Right renal cortex interstitium (tissue), 3 donors: ENCODE measurements around the gene FHIT. TPM values are rescaled to one million over a fixed set of nuclear protein-coding genes. Genes with fewer than 3 reads are reported as not detected.

ENCODE experiments used
- DNase-seq, 3 donors: peaks; one replicate each; pipeline ENCODE4 v3.0.0-alpha.2; 2013; ENCODE audit warnings: low read depth in 3 of 3, low spot score in 2 of 3
- polyA plus RNA-seq, 3 donors: library from polyadenylated mRNA; unstranded; fragments of 120-200 nt; gene quantifications; one replicate each; pipeline ENCODE4 v1.2.1, GENCODE V29; 2013; ENCODE audit not compliant: insufficient read length in 3 of 3

FHIT gene
- polyA plus RNA-seq, 3 donors, result 24.9 to 26.4 (median 25.9) TPM

DNA sequence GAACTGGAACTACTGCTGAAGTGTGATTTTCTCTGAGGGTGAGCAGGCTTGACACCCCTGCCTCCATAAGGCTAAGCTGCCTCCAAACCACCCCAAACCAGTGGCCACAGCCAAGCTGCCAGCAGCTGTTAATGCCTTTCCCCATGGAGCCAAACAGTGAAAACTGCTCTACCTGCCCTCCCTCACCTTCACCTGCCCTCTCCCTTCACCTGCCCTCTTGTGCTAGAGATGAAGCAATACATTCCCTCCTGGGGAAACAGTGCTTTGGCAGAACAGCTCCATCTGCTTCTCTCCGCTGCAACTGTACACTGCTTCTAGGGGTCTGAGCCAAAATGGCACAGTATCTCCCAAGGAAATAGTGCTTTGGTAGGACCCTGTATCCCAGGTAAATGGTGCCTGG, 374.1 kb downstream of the FHIT start:
- no peak for DNase-seq

DNA sequence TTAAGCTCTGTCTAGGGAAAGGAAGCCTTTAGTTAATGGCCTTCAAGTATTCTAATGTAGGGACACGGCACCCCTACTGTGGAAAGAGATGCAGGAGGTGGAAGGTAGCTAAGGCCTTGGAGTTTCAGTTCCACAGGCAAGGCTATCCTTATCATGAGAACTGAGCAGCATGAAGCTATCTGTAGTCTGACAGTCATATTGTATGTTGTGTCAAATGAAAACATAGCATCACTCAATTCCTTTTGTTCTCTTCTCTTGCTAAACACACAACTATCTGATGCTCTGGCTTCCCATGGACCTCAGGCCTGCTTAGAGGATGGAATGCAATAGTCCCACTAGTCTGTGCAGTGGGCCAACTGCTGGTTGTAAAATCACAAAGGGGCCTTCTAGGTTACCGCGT, 380.9 kb downstream of the FHIT start:
- DNase-seq, result no peak

DNA sequence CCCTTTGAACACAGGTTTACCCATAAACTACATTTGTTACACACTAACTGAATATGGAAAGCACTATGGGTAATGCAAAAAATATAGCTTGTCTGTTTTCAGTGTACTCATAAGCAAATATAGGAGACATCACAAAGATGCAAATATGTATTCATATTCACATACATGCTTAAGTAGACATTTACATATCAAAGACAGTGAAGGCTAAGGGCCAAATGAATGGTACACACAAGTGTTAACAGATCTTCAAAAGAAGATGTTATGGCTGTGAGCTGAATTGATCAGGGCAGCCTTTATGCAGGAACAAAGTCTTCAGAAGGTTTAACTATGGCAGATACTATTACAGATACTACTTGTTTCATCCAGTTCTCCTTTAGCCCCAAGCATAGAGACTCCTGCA, 384.1 kb downstream of the FHIT start:
- DNase-seq, result no peak

DNA sequence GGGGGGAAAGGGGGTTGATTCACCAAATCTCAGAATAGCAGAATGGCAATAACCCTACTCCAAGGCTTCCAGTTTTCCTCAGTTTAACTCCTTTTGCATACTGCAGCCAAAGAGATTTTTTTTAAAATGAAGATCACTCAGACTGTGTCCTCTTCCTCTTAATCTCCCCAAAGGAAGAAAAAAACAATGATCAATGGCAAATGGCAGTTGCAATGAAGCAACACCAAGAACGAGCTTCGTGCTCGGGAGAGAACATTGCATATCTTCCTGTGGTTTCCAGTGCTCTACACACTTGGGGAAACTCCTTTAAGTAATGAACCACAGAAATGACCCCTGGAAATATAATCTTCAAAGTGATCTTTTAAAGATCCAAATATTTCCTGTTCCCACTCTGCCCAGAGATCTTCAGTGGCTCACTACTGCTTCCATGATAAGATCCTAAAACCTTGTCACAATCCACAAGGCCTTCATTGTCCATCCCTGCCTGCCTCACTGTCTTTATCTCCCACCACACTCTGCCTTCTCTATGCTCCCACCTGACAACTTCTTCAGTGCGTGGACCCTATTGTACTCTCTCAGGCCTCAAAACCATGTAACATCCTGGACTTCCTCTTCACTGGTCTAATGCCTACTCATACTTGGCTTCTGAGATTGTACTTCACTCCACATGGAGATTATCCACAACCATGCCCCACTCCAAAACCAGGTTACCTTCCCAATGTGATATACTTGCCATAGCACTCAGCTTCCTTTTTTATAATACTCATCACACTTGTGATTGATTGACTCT, 394.8 kb downstream of the FHIT start:
- no peak for DNase-seq

DNA sequence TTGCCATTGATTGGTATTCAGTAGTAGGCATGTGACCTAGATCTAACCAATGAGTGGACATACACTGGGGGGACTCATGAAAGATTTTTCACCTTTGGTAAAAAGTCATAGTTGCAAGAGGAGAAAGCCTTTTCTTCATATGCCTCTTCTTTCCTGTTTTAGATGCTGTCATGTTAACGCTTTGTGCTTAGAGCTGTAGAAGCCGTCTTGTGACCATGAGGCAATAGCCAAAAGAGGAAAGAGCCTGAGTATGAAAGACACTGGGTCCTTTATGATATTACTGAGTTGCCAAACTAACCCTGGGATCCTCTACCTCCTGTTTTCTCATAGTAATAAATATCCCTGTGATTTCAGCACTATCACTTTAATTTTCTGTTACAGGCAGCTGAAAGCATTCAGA, 396.0 kb downstream of the FHIT start:
- DNase-seq, result no peak

DNA sequence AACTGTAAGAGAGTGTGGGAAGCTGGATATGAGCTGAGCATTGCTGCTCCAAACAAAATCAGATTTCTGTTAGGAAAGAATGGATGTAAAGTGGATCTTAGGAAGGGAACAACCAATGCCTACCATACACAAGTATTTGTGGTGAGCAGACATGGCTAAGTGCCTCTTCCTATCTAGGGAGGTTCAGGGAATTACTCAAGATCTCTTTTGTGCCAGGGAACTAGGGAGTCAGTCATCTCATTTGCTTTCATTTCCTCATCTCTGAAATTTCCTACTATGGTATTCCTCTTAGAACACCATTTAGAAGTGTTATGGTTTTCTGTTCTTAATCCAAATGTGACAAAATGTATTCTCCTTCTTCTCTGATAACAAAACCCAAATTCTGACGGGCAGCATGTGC, 396.5 kb downstream of the FHIT start:
- no peak for DNase-seq

DNA sequence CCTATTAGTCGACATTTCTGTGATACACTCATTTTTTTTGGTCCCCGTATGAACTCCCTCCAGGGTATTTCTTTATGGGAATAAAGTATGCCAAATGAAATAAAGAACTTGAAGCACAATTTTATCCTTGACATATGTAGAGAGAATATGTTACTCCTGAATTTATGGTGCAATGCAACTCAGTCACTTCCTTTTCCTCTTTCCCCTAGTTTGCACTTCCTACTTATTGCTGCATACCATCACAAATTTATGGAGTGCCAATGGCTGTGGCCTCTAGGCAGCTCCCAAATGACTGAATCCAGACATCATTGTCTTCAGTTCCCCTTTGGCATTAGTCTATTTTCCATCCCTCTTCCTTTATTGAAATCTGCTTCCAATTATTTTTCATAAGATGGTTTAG, 403.5 kb downstream of the FHIT start:
- no peak for DNase-seq

DNA sequence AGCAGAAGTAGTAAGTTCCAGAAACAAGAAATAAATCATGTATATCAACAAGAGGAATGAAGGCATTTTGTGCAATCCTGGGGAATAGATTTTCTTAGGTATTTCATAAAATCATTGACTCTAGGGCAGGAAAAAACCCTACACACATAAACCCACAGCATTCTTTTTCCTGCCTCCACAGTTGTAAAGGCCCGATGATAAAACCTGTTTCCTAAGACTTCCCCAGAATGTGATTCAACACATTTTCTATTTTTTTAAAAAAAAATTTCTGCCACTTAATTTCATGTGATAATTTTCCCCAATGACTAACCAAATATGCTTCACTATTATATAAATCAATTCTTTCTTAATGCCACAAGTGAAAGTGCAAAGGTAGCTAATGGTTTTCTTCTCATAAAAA, 407.0 kb downstream of the FHIT start:
- no peak for DNase-seq

DNA sequence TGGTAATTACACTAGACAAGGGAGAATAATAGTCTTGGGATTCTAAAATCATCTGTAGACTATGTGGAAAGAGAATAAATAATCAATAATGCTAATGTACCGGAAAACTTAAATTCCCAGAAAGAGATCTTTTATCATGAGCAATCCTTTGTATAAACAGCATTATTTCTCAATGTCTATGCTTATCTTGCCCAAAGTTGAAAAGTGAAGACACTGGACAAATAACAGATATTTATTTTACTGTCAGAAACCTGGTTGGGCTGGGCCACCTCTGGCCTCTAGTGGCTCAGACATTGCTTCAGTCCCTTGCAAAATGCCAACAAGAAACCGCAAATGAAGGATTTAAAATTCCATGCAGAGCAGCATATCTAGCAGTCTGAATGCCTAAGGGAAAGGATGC, 409.9 kb downstream of the FHIT start:
- DNase-seq, result no peak

DNA sequence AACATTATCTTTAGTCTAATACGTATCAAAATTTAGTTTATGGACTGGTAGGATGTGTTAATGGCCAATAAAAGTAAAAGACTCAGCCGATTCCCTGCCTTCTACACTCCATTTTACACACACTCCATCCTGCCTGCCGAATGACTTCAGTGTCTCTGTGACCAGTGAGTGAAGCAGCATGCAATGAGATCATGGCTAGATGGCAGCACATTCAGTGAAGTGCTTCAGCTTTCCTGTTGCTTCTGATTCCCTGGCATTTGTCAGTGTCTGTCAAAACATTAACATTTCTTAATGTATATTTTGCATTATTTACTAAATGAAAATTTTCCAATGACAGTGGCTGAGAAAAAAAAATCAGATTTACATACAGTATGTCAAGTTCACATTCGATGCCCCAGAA, 412.0 kb downstream of the FHIT start:
- DNase-seq, result peak in 1 of 3 donors; percentile 1

DNA sequence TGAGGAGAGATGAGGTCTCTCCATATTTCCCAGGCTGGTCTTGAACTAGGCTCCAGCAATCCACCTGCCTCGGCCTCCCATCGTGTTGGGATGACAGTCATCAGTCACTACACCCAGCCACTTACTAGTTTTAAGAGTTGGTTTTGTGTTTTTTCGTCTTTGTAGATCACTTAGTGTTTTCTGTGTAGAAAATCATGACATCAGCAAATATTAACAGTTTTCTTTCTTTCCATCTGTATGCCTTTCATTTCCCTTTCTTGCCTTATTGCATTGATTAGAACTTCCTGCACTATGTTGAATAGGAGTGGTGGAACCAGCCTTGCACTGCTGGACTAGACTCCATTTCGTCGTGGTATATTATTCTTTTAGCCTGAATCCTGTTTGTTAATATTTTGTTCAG, 415.5 kb downstream of the FHIT start:
- no peak for DNase-seq

DNA sequence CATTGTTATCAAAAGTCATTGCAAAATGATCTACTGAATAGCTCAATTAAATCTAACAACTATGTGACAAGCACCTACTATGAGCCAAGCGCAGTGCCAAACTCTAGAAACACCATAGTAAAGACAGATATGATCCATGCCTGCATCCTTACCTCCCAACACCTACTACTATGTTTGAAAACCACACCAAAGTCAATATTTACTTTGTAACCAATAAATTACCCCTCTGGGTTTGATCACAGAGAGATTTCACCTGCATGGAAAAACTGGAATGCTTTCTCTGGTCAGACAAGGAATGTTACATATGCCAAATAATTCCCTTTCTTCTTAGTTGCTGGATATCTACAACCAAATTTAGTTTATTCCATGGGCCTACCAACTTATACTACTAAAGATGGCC, 422.2 kb downstream of the FHIT start:
- no peak for DNase-seq

DNA sequence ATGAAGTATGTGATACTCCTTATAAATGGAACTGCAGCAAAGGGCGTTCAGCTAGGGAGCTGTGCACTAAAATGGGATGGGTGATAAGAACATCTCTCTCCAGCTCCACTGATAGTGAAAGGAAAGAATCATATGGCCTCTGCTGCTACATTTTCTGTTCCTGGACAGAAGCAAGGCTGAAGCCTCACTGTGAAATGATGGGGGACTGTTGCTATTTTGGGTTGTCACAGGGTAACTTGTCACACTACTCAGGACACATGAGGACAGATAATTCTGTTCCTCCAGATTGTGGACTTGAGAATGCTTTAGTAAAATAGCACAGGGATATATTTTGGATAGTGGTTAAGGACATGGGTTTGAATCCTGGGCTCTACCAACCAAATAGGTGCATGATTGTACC, 423.6 kb downstream of the FHIT start:
- no peak for DNase-seq

DNA sequence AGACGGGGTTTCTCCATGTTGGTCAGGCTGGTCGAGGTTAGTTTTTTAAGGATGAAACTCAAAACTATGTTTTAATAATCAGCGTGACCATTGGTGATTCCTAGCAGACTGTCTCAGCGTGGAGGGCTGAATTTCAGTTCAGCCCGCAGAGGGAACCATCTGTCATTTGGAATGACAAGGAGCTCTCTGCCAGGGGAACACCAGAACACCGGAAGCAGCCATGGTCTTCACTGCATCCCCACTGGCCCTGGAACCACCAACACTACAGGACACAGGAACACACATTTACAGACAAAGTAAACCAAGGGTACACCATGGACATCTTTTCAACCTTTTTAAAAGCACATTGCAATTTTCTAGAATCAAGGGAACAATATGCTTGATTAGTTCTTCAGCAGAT, 424.7 kb downstream of the FHIT start:
- DNase-seq, result no peak

DNA sequence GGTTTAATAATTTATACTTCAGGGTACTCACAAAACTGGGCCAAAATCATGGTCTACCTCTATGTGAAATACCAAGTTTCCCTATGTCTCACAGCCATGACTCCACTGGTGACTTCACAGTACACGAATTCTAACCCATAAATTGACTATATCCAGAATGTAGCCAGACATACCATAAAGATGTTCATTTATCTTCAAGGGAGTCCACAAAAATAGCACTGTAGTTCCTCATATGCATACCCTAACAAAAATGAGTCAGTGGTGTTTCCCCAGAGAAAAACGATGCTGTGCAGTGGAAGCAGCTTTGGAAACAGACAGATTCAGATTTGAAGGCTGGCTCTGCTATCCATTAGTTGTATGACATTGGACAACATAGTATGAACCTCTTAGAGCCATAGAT, 438.8 kb downstream of the FHIT start:
- no peak for DNase-seq

DNA sequence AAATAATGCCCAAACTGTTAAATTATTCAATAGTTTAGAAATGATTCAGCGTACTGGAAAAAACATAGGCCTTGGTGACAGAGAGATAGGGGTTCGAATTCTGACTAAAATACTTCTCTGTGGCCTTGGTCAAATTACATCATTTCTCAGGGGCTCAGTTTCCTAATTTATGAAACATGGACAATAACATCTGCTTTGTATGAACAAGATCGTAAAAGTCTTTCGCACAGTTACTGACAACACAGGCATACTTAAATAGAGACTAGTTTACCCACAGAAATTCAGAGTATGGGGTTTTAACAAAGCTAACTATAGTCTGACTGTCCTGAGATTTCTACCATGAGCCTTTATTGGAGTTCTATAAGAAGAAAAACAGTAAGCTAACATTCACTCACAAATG, 440.4 kb downstream of the FHIT start:
- DNase-seq, result no peak

DNA sequence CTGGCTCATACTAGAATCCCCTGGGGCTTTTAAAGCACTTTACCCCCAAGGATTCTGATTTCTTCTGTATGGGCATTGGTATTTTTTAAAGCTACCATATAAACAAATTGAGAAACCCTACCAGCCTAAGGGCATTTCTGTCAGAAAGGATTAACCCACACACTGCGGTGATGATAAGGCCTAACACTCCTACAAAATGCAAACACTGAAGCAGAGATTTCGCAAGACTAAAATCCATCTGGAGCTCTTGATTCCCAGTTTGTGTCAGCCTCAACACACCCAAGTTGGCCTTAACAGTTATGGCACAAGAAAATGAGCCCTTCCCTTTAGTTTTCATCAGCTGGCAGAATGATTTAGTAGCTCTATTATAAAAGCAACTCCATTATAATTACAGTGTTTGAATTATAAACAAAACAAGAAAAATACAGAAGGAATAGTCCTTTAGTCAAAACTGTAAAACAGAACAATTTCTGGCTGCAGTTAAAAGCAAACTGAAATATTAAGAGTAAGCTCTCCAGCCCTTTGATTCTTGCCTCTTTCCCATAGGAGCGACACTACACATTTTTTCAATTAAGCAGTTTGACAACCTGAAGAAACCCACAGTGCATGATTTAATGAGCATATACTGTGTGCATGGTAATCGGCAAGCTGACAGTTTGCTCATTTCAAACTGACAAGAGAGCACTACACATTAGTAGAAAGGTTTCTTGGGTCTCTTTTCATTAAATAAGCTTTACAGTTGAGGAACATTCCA, 441.2 kb downstream of the FHIT start:
- no peak for DNase-seq

DNA sequence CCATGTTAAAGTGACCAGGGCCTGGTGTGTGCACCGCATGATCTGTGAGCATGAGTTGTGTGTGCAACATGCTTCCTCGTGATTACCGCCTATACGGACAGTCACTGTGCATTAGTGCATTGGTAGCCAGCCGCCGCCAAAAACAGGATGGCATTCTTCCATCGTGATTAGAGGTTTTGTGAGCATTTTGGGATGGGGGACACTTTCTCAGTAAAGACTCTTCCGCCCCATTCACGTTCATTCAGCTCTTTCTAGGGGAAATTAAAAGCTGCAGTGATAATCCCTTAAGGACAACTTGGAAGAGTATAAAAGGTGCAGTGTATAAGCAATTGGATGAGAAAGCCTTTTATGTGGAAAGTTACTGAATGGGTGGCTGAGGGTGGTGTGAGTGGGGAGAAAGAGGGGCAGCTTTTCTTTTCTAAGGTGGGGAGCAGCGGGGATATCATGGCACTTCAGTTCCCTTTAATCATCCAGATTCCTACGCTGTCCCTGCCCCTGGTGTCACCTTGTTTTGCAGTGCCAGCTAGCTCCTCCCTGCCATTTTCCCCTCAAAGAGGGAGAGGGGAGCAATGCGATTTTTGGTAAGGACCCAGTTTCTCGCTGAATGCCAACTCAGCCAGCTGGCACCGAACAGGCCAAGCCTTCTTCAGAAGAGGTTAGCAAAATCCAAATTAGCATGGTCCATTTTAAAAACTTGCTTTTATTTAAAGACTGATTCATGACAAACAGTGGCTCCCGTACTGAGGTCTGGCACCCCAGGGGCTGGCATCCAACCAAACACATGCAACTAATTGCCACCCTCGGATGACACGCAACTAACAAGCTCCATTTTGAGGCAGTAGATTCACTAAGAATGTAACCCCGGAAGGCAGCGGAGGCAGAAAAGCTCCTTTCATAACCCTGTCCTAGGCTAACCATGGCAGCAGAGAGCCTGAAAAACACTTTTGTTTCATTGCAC, 447.8 kb downstream of the FHIT start:
- no peak for DNase-seq

DNA sequence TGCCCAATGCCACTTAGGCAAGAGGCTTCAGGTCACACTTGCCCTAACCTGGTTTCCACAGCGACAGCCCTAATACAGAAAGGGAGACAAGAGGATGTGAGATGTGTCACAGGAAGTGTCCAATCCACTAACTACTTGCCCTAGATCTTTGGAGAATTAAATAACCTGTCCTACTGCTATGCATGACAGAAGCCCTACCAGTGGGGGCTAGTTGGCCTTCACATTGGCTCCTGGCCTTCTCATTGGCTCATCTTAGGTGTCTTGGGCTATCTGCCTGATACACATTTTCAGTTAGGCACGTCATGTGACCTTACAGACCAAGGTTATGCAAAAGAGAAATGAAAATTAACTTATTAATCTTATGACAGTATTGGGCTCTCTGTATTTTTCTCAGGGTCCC, 449.9 kb downstream of the FHIT start:
- DNase-seq, result no peak

DNA sequence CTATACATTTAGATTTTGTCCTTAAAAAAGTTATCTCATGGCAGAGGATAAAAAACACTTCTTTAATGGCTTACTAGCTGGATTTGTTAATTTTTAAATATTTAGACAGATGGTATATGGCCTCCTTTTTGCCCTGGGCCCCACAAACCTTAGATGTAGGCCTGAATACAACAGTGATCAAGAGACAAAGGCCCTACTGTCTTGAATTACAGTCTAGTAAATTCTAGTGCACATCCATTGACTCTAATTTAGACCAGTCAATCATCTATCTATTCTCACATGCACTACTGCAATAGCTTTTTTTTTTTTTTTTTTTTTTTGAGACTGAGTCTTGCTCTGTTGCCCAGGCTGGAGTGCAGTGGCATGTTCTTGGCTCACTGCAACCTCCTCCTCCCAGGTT, 452.8 kb downstream of the FHIT start:
- DNase-seq, result no peak

DNA sequence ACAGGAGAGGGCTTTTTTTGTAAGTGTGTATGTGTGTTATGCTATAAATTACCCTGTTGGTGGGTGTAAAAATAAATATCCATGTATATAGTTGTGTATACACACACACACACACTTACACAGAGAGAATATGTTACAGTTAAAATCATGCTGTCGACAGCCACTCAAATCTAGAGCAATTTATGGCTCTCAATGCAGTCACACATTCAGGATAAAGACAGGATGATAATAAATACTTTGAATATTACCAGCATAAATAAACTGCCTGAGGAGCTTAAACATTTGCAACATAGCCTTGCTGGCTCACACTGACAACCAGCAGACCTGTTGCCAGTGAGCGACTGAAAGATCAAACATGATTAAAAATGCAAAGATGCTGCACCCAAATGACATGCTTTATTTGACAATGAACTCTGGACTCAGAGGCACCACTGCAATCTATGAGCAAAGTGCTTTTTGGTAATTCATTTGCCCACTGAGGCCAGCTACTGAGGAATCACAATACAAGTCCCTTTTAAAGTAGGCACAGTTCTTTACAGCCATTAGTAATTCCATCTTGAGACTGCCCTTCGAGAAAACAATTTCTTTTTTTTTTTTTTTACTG, 458.9 kb downstream of the FHIT start:
- no peak for DNase-seq
